Right forelimb (tissue), 1 donor: ENCODE results near the gene NDEL1.

Source experiments
- DNase-seq: peaks from one replicate; pipeline ENCODE4 v3.0.0-alpha.2; 2018

Gene NDEL1

GRCh38 chr17:8417806-8418205 lies 17.9 kb upstream of the NDEL1 start:
- no peak for DNase-seq

GRCh38 chr17:8418471-8418870 lies 17.2 kb upstream of the NDEL1 start:
- DNase-seq = no peak

DNA sequence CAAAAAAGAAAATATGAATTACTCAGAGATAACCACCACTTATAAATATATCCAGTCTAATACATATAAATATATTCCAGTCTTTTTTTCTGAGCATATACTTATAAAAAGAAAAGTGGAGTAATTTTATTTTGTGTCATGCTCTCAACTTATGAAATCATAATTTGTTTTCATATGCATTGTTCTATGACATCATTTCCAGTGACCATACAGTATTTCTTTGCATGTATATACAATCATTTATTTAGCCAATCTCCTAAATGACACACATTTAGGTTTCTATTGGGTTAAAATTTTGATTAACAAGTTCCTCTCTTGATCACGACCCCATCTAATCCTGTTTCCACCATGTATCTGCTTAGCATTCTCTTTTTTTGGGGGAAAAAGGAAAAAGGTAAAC lies 16.4 kb upstream of the NDEL1 start:
- no peak for DNase-seq

- DNase-seq = no peak
Observed at GRCh38 chr17:8420041-8420934, 15.4 kb upstream of the NDEL1 start.

DNA sequence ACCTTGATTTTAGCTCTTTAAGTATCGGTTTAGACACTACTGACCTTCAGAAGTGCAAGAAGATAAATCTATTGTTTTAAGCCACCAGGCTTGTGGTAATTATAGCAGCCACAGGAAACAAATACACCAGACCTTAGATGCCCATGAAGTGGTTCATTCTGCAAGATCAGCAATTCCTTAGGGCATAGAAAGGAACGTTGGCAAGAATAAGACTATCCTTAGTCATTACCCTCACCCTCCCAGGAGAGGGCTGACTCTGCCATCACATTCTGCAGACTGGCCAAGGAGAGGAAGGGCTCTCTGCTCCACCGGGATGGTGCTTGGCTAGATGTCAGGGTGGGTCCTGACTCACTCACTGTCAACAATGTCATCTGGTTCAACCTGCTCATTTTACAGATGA lies 14.1 kb upstream of the NDEL1 start:
- no peak for DNase-seq

DNA sequence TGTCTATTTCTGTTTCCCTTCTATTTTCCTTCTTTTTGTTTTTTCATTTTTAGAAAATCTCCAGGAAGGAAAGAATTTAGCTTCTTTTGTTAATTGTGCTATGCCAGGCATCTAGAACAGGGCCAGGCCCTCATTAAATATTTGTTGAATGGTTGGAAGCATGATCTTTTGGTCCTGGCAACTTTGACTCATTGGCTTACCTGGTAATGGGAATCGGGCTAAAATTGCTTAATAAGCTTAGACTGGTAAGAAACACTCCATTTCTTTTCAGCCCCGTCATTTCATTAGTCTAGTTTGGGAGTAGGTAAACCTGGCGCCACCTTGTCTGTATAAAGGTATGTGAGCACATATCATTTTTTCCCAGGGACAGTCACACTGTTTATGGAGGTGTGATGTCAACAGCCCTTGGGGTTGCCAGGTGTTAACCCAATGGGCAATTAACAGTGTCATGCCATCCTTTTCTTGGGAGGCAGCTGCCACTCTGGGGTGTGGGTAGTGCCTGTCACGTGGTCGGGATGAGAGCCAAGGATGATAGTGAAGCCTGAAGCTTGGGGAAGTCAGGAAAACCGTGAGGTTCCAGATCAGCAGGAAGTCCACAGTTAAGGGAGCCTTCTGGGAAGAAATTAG lies 9.5 kb upstream of the NDEL1 start:
- no peak for DNase-seq

DNA sequence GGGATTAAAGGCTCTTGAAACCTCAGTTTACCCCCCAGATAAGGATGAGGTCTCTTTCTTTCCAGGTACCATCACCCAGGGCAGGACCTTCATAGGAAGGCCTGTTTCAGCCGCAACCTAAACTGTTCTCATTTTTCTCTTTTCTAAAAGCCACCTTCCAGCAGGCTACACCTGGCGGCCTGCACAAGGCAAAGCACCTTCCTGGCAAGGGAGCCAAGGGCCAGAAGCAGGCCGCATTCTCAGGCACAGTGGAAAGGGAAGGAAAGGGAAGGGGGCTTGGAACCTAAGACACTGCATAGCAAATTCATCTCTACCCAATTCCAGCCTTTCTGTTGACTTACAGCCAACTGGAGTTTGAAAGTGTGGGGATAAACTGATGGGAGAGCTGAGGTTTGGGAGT lies 8.9 kb upstream of the NDEL1 start:
- no peak for DNase-seq

GRCh38 chr17:8430966-8431365 lies 4.7 kb upstream of the NDEL1 start:
- no peak for DNase-seq

DNA sequence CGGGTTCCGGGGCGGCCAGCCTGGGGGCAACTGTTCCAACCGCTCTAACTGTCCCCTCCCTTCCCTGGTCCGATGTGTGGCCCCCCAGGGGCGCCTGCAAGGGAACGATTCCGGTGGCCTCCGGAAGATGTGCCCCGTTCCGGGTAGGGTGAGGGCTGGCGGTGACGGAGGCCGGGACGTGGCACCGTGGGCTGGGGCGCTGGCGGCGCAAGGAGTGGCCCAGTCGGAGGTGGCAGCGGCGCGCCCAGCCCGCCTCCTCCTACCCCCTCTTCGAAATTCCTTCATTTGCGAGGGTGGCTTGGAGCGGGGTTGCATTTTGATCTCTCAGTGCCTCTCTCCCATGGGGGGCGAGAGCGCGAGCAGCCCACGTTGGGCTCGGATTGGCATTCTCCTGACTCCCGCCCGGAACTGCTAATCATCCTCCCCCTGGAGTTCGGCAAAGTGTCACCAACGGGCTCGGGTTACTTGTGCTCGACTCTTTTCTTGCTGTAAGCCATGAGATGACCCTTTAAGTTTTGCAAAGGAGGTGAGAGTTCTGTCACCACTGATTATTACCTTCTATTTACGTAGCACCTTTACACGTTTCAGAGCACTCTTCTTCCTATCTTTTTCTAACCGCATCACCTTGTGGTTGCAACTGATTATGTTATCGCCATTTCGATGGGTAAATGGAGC lies 622 bp downstream of the NDEL1 start:
- peak; percentile 80 for DNase-seq

GRCh38 chr17:8436844-8437171 lies 1.1 kb downstream of the NDEL1 start:
- no peak for DNase-seq

GRCh38 chr17:8438441-8438840 lies 2.8 kb downstream of the NDEL1 start:
- no peak for DNase-seq

DNA sequence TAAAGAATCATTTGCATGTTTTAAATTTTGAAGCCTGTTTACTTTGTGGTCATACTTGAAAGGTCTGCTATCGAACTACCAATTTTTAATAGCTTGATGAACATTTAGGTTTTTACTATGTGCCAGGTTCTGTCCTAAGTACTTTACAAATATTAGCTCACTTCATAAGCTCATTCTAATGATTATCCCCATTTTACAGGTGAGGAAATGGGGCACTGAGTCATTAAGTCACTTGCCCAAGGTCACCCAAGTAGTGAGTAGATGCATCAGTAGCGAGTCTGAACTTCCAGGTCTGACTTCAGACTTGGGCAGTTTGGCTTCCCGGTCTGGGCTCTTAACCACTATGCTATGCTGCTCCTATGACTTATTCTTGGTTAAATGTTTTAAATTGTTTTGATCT lies 4.0 kb downstream of the NDEL1 start:
- DNase-seq = no peak

DNA sequence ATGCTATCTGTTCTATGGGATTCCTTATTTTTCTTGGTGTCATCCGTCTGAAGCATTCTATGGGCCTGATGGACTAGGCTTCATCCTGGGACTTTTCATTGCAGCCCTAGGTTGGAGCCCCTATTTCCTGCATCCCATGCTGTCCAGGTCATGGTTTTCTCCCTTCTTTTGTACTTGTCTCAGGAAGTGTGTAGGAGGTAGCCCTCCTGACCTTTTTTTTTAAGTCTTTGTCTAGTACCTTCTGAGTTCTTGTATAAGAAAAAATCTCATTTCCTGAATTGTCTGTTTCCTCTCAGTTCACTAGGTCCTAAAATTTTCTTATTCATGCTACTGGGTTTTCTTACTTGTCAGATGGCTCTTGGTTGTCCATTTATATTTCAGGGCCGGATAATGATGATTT lies 6.0 kb downstream of the NDEL1 start:
- no peak for DNase-seq

- no peak for DNase-seq
Observed at GRCh38 chr17:8442310-8442709, 6.6 kb downstream of the NDEL1 start.

GRCh38 chr17:8443756-8444155 lies 8.1 kb downstream of the NDEL1 start:
- no peak for DNase-seq

- DNase-seq = no peak
Observed at GRCh38 chr17:8444494-8444893, 8.8 kb downstream of the NDEL1 start.

DNA sequence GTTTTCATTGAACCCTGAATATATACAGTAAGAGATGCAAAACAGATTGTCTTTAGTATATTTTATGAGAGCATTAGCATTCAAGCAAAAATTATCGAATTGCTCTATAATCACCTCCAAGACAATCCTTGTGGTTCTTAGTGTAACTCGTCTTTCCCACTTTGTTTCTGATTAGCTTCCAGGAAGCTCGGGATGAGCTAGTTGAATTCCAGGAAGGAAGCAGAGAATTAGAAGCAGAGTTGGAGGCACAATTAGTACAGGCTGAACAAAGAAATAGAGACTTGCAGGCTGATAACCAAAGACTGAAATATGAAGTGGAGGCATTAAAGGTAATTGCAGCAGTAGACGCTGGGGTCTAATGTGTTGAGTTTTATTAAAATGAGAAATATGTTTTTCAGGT lies 9.9 kb downstream of the NDEL1 start:
- no peak for DNase-seq

DNA sequence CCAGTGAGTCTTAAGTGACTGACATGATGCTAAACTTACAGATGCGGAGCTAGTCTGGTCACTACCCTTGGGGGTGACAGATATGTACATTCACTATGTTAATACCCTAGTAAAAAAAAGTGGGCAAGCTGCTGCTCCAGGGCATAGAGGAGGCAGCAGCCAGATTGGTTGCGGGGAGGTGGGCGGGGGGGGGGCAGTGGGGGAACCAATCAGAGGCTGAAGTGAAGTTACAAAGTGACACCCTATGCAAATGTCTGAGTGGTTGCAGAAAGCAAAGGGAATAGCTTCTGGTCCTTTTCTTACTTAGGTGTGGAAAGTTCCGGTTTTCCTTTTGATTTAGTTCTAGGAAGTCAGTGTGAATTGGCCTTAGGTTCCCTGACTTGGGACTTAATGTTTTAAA lies 12.1 kb downstream of the NDEL1 start:
- no peak for DNase-seq

GRCh38 chr17:8448310-8448709 lies 12.6 kb downstream of the NDEL1 start:
- no peak for DNase-seq

GRCh38 chr17:8451933-8452614 lies 16.4 kb downstream of the NDEL1 start:
- no peak for DNase-seq

- no peak for DNase-seq
Observed at GRCh38 chr17:8453326-8453725, 17.6 kb downstream of the NDEL1 start.

GRCh38 chr17:8455665-8456209 lies 20.1 kb downstream of the NDEL1 start:
- no peak for DNase-seq

GRCh38 chr17:8458128-8458527 lies 22.4 kb downstream of the NDEL1 start:
- no peak for DNase-seq
